ENCODE data around the gene GLIS1. TPM values are rescaled to one million over a fixed set of nuclear protein-coding genes. Genes with fewer than 3 reads are reported as not detected.

GLIS1 gene
- total RNA-seq, 1 experiment from 2014 or later: 1.4 TPM

GRCh38 chr1:53503433-53504217, 235.3 kb downstream of the GLIS1 start:
- Histone ChIP-seq H3K4me3 (no peak overlapping the region), H3K36me3 (no peaks in the 10 kb centered on the region), H3K9me3 (no peaks in the 10 kb centered on the region), H3K27me3 (no peaks in the 10 kb centered on the region)
- DNase-seq: no peak

- Histone ChIP-seq H3K4me3 (no peak overlapping the region), H3K27me3 (no peaks in the 10 kb centered on the region), H3K36me3 (no peaks in the 10 kb centered on the region), H3K9me3 (no peaks in the 10 kb centered on the region)
- no peak for DNase-seq
Measured at GRCh38 chr1:53502641-53503432, 236.1 kb downstream of the GLIS1 start.

GRCh38 chr1:53501065-53502005, 237.6 kb downstream of the GLIS1 start:
- H3K4me3 ChIP-seq: no peak overlapping the region
- no peak for DNase-seq
- H3K9me3 ChIP-seq: no peaks in the 10 kb centered on the region
- no peaks in the 10 kb centered on the region for H3K36me3 ChIP-seq
- no peaks in the 10 kb centered on the region for H3K27me3 ChIP-seq

GRCh38 chr1:53500204-53501064, 238.5 kb downstream of the GLIS1 start:
- Histone ChIP-seq H3K9me3 (no peaks in the 10 kb centered on the region), H3K36me3 (no peaks in the 10 kb centered on the region), H3K27me3 (no peaks in the 10 kb centered on the region), H3K4me3 (no peak overlapping the region)
- DNase-seq: no peak

GRCh38 chr1:53499257-53500203, 239.4 kb downstream of the GLIS1 start:
- no peaks in the 10 kb centered on the region for H3K27me3 ChIP-seq
- no peaks in the 10 kb centered on the region for H3K9me3 ChIP-seq
- H3K36me3 ChIP-seq: no peaks in the 10 kb centered on the region
- H3K4me3 ChIP-seq: no peak overlapping the region
- DNase-seq: no peak

- DNase-seq: peak; percentile 40
- H3K36me3 ChIP-seq: no peaks in the 10 kb centered on the region
- no peaks in the 10 kb centered on the region for H3K27me3 ChIP-seq
- H3K9me3 ChIP-seq: no peaks in the 10 kb centered on the region
- no peak overlapping the region for H3K4me3 ChIP-seq
Measured at GRCh38 chr1:53498555-53499131, 240.3 kb downstream of the GLIS1 start.

- Histone ChIP-seq H3K9me3 (no peaks in the 10 kb centered on the region), H3K36me3 (no peaks in the 10 kb centered on the region), H3K27me3 (no peaks in the 10 kb centered on the region), H3K4me3 (no peak overlapping the region)
- DNase-seq: peak; percentile 54
Measured at GRCh38 chr1:53495633-53496345, 243.2 kb downstream of the GLIS1 start.

GRCh38 chr1:53490351-53490750, 248.6 kb downstream of the GLIS1 start:
- Histone ChIP-seq H3K27me3 (no peaks in the 10 kb centered on the region), H3K4me3 (no peak overlapping the region), H3K36me3 (no peaks in the 10 kb centered on the region), H3K9me3 (no peaks in the 10 kb centered on the region)
- DNase-seq: no peak

- no peak for DNase-seq
- no peaks in the 10 kb centered on the region for H3K36me3 ChIP-seq
- H3K27me3 ChIP-seq: no peaks in the 10 kb centered on the region
- H3K4me3 ChIP-seq: no peak overlapping the region
- no peaks in the 10 kb centered on the region for H3K9me3 ChIP-seq
Measured at GRCh38 chr1:53486395-53487026, 252.5 kb downstream of the GLIS1 start.

- no peaks in the 10 kb centered on the region for H3K27me3 ChIP-seq
- H3K9me3 ChIP-seq: no peaks in the 10 kb centered on the region
- no peak overlapping the region for H3K4me3 ChIP-seq
- no peaks in the 10 kb centered on the region for H3K36me3 ChIP-seq
- peak; percentile 70 for DNase-seq
Measured at GRCh38 chr1:53485478-53486394, 253.2 kb downstream of the GLIS1 start.

GRCh38 chr1:53484705-53485477, 254.1 kb downstream of the GLIS1 start:
- Histone ChIP-seq H3K36me3 (no peaks in the 10 kb centered on the region), H3K9me3 (no peaks in the 10 kb centered on the region), H3K27me3 (no peaks in the 10 kb centered on the region), H3K4me3 (no peak overlapping the region)
- DNase-seq: no peak

- Histone ChIP-seq H3K9me3 (no peaks in the 10 kb centered on the region), H3K27me3 (no peaks in the 10 kb centered on the region), H3K4me3 (no peak overlapping the region), H3K36me3 (no peaks in the 10 kb centered on the region)
- no peak for DNase-seq
Measured at GRCh38 chr1:53483656-53484055, 255.3 kb downstream of the GLIS1 start.
